AG10803 (cell line): Measurements from ENCODE around the gene RBM38.
A peak's percentile ranks its signal among the peaks of the same experiment; 100 is the strongest.
"Not testable (repeated sequence)": the region's sequence is repeated elsewhere in the genome, so short reads cannot be mapped to it uniquely, and the experiment has no call there.

Source experiments
- DNase-seq: peaks from one replicate; pipeline ENCODE4 v3.0.0; 2010; ENCODE audit warnings: low read depth
- H3K4me3 ChIP-seq: 2 replicates; pipeline ENCODE4 v1.5.1; 2011; ENCODE audit warnings: mild to moderate bottlenecking, low read length, control low read depth
- TF ChIP-seq, protein P1 (sequence below): conservative IDR thresholded peaks from 2 replicates; pipeline ENCODE4 v1.5.1; 2011; ENCODE audit warnings: mild to moderate bottlenecking, low read length, control low read depth, inconsistent platforms

RBM38 gene

DNA sequence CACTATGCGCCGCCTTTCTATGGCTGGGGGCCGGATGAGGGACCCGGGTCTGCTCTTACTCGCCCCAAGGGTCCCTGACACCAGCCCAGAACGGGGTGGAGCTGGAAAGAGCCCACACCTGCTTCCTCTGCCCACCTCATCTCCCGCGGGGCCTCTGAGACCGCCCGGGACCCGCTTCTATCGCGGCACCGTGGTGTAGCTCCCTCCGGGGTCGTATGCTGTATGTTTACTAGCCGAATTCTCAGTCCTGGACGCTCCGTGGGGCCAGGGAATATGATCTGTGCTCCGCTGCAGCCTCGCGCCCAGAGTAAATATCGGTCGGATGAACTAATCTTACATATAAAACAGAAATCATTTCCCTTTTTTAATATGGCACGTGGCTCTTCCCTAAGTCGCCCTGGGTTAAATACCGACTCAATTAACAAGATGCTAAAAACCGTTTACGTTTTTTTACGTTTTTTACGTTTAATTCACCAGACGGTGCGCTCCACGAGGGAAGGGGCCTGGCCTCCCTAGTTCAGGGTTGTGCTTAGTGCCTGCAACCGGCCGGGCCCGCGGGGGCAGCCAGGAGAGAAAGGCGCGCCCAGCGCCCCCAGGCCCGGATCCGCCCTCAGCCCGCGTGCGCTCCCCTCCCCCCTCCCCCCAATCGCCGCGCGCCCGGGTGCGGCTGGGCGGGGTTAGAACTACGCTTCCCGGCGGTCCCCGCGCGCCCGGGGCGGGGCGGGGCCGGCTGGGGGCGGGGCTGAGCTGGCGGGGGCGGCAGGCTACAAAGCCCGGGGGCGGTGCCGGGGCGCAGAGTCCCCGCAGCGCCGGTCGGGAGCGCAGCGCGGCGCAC is at the start of gene RBM38:
Gene RBM38 (plus strand): TSS at position 793 of the 835 bp plus-strand sequence. CDS start 186 bp downstream, outside the sequence.
- peak; percentile 50 for DNase-seq
- TF ChIP-seq, protein P1, sequence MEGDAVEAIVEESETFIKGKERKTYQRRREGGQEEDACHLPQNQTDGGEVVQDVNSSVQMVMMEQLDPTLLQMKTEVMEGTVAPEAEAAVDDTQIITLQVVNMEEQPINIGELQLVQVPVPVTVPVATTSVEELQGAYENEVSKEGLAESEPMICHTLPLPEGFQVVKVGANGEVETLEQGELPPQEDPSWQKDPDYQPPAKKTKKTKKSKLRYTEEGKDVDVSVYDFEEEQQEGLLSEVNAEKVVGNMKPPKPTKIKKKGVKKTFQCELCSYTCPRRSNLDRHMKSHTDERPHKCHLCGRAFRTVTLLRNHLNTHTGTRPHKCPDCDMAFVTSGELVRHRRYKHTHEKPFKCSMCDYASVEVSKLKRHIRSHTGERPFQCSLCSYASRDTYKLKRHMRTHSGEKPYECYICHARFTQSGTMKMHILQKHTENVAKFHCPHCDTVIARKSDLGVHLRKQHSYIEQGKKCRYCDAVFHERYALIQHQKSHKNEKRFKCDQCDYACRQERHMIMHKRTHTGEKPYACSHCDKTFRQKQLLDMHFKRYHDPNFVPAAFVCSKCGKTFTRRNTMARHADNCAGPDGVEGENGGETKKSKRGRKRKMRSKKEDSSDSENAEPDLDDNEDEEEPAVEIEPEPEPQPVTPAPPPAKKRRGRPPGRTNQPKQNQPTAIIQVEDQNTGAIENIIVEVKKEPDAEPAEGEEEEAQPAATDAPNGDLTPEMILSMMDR = no peak
- peak within 1 kb of the TSS; percentile 73 for H3K4me3 ChIP-seq

DNA sequence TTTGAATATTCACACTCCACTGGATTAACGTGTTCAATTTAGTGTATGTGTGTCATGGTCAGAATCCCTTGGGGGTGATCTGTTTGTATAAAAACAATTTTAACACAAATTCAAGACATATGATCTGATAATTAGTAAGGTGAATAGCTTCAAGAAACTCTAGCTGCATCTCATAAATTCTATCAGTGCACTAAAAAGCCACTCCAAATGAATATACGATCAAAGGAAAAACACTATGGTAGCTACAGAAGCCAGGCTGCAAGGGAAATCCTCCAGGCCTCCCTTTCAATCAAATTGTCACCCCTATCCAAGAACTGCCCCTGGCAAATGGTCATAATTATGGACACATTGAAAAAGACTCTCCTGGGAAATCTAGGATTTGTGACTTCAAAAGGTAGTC is 49.5 kb upstream of the RBM38 start:
- no peak overlapping the region for H3K4me3 ChIP-seq
- TF ChIP-seq, protein P1 = no peak
- no peak for DNase-seq

DNA sequence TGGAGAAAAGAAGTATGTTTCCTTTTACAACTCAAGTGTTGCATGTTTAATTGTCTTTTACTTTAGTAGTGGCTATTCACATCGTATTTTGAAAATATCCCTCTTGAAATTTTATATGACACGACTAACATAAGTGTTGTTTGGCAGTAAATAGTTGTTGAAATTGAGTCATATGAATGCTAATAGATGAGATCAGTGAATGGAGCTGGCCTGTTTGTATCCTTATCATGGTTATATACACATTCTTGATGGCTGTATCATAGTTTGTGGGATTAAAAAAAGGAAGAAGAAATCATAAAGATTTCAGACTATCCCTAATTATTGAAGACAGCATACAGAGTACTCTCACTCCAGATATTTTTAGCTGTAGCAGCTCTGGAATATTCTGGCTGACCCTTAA is 48.4 kb upstream of the RBM38 start:
- TF ChIP-seq, protein P1 = no peak
- DNase-seq = peak; percentile 15
- no peak overlapping the region for H3K4me3 ChIP-seq

DNA sequence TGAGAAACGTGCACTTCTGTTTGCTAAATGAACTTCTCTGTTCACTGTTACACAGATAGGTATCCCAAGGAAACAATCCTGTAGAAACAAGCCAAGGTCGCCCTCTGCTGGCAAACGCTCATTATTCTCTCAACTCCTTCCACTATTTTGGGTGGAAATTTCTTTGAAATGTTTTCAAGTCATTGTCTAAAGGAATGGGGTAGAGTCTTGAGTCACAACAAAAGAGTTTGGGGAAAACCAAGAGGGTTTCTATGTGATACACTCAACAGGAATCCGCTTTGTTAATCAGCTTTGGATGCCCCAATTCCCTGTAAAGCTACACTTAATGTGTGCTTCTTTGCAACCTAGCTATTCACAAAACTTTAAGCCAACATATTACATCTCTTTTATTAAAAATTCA is 44.7 kb upstream of the RBM38 start:
- peak; percentile 86 for DNase-seq
- TF ChIP-seq, protein P1 = peak; percentile 87
- H3K4me3 ChIP-seq = no peak overlapping the region

DNA sequence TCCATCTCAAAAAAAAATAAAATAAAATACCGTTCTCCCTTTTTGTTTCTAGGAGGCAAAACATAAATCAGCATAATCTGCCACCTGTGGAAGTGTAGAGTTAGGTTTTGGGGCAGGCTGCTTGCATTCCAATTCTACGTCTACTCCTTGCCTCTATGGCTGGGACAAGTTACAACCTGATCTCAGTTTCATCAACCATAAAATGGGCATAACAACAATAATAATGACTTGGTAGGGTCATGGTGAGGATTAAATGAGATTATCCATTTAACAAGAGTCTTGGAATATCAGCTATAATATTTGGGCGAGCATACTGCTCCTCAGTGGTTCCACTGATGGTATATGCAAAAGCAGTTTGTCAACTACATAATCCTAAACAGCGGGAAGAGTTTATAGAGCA is 43.8 kb upstream of the RBM38 start:
- TF ChIP-seq, protein P1 = no peak
- DNase-seq = no peak
- H3K4me3 ChIP-seq = no peak overlapping the region

DNA sequence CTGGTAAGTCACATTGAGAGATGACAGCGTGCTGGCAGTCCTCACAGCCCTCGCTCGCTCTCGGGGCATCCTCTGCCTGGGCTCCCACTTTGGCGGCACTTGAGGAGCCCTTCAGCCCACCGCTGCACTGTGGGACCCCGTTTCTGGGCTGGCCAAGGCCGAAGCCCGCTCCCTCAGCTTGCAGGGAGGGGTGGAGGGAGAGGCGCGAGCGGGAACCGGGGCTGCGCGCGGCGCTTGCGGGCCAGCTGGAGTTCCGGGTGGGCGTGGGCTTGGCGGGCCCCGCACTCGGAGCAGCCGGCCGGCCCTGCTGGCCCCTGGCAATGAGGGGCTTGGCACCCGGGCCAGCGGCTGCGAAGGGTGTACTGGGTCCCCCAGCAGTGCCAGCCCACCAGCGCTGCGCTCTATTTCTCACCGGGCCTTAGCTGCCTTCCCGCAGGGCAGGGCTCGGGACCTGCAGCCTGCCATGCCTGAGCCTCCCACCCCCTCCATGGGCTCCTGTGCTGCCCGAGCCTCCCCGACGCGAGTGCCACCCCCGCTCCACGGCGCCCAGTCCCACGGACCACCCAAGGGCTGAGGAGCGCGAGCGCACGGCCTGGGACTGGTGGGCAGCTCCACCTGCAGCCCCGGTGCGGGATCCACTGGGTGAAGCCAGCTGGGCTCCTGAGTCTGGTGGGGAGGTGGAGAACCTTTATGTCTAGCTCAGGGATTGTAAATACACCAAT is 42.8 kb upstream of the RBM38 start:
- DNase-seq, H3K4me3 ChIP-seq: not testable (repeated sequence)

DNA sequence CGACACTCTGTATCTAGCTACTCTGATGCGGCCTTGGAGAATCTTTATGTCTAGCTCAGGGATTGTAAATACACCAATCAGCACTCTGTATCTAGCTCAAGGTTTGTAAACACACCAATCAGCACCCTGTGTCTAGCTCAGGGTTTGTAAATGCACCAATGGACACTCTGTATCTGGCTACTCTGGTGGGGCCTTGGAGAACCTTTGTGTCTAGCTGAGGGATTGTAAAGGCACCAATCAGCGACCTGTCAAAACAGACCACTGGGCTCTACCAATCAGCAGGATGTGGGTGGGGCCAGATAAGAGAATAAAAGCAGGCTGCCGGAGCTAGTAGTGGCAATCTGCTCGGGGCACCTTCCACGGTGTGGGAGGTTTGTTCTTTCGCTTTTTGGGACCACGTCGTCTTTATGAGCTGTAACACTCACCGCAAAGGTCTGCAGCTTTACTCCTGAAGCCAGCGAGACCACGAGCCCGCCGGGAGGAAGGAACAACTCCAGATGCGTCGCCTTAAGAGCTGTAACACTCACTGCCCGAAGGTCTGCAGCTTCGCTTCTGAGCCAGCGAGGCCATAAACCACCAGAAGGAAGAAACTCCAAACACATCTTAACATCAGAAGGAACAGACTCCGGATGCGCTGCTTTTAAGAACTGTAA is 42.1 kb upstream of the RBM38 start:
- H3K4me3 ChIP-seq, DNase-seq: not testable (repeated sequence)
